Neural progenitor cell (in vitro differentiated cells): Measurements from ENCODE around the gene SYNE3. TPM values are rescaled to one million over a fixed set of nuclear protein-coding genes. Genes with fewer than 3 reads are reported as not detected.
A peak's percentile ranks its signal among the peaks of the same experiment; 100 is the strongest.

Experiments
- DNase-seq: peaks from one replicate; pipeline ENCODE4 v3.0.0-alpha.2; 2016; ENCODE audit warnings: low spot score
- H2AFZ ChIP-seq: fragments of 200-600 bp; sonication (generic); replicated peaks from 2 replicates; pipeline ENCODE4 v1.6.1; 2016; ENCODE audit warnings: antibody characterized with exemption
- H3F3A ChIP-seq: fragments of 200-600 bp; sonication (generic); 2 replicates; pipeline ENCODE4 v1.6.1; 2016; ENCODE audit warnings: antibody characterized with exemption, low read depth
- H3K27ac ChIP-seq: fragments of 200-600 bp; sonication (generic); 2 replicates; pipeline ENCODE4 v1.5.1; 2016; ENCODE audit warnings: mild to moderate bottlenecking
- H3K27me3 ChIP-seq: fragments of 200-600 bp; sonication (generic); 2 replicates; pipeline ENCODE4 v1.6.1; 2016; ENCODE audit warnings: mild to moderate bottlenecking, moderate library complexity
- H3K36me3 ChIP-seq: fragments of 200-600 bp; sonication (generic); 2 replicates; pipeline ENCODE4 v1.5.1; 2016
- H3K4me1 ChIP-seq: fragments of 200-600 bp; sonication (generic); 2 replicates; pipeline ENCODE4 v1.6.1; 2016; ENCODE audit warnings: mixed run types
- H3K4me2 ChIP-seq: fragments of 200-600 bp; sonication (generic); 2 replicates; pipeline ENCODE4 v1.6.1; 2016
- H3K4me3 ChIP-seq: fragments of 200-600 bp; sonication (generic); 2 replicates; pipeline ENCODE4 v1.5.1; 2016
- H3K79me2 ChIP-seq: fragments of 200-600 bp; sonication (generic); 2 replicates; pipeline ENCODE4 v1.6.1; 2016; ENCODE audit warnings: low read depth
- H3K9ac ChIP-seq: fragments of 200-600 bp; sonication (generic); 2 replicates; pipeline ENCODE4 v1.6.1; 2016
- H3K9me3 ChIP-seq: fragments of 200-600 bp; sonication (generic); 2 replicates; pipeline ENCODE4 v1.5.1; 2016; ENCODE audit warnings: low read depth
- H4K20me1 ChIP-seq: fragments of 200-600 bp; sonication (generic); 2 replicates; pipeline ENCODE4 v1.6.1; 2016; ENCODE audit warnings: low read depth
- H3K27ac Mint-ChIP-seq: 3 replicates; pipeline ENCODE4 v1.8.0; 2021; ENCODE audit warnings: mixed read lengths
- H3K27me3 Mint-ChIP-seq: 2 replicates; pipeline ENCODE4 v1.8.0; 2022; ENCODE audit warnings: low read depth, mild to moderate bottlenecking, inconsistent platforms, moderate library complexity, mixed read lengths; ENCODE audit not compliant: insufficient read depth
- H3K36me3 Mint-ChIP-seq: 3 replicates; pipeline ENCODE4 v1.8.0; 2021; ENCODE audit warnings: mixed read lengths
- H3K4me1 Mint-ChIP-seq: 3 replicates; pipeline ENCODE4 v1.8.0; 2021; ENCODE audit warnings: mixed read lengths
- H3K4me3 Mint-ChIP-seq: 3 replicates; pipeline ENCODE4 v1.8.0; 2021; ENCODE audit warnings: mild to moderate bottlenecking, moderate library complexity, mixed read lengths
- H3K9me3 Mint-ChIP-seq: 3 replicates; pipeline ENCODE4 v1.8.0; 2020; ENCODE audit warnings: mixed read lengths
- CTCF ChIP-seq: fragments of 200-600 bp; sonication (generic); IDR thresholded peaks from 2 replicates; pipeline ENCODE4 v1.5.1; 2017; ENCODE audit warnings: antibody characterized with exemption, mild to moderate bottlenecking
- EZH2 ChIP-seq: fragments of 200-600 bp; sonication (generic); IDR thresholded peaks from 2 replicates; pipeline ENCODE4 v1.6.1; 2017; ENCODE audit warnings: antibody characterized with exemption, mild to moderate bottlenecking, moderate library complexity
- EZH2phosphoT487 ChIP-seq: fragments of 200-600 bp; sonication (generic); IDR thresholded peaks from 2 replicates; pipeline ENCODE4 v1.6.1; 2017; ENCODE audit warnings: antibody characterized with exemption
- total RNA-seq: library from RNA; depleted of rRNA; stranded (reverse); fragments of >200 nt; gene quantifications from 2 replicates; pipeline ENCODE4 v1.2.3, GENCODE V29; 2015; ENCODE audit warnings: low replicate concordance

The SYNE3 gene
- total RNA-seq, 1 donor from 2014 or later: 0.06 TPM

DNA sequence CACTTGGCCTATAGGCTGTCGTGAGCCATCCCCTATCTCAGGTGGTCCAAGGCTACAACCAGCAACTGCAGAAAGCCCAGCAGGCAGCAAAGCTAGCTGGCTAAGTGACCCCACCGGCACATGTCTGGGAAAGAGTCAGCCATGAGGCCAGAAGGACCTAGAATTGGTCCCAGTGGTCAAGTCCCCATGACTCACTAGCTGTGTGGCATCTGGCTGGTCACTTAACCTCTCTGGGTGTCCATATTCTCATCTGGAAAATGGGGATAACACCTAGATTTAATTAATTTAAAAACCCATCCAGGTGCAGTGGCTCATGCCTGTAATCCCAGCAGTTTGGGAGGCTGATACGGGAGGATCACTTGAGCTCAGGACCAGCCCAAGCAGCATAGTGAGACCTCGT is 37.6 kb downstream of the SYNE3 start:
- peaks cover 8% of the 10 kb centered on the region for H3K4me1 ChIP-seq
- no peaks in the 10 kb centered on the region for H3K79me2 ChIP-seq
- DNase-seq: no peak
- no peak overlapping the region for H3K9ac ChIP-seq
- no peaks in the 10 kb centered on the region for H3K27me3 ChIP-seq
- no peak overlapping the region for H3K4me3 ChIP-seq
- no peak overlapping the region for H3K4me2 ChIP-seq
- TF ChIP-seq EZH2 (no peak), EZH2phosphoT487 (no peak), CTCF (no peak)
- no peaks in the 10 kb centered on the region for H3K36me3 Mint-ChIP-seq
- H3K9me3 ChIP-seq: no peaks in the 10 kb centered on the region
- no peak overlapping the region for H3K27ac ChIP-seq
- peaks cover 14% of the 10 kb centered on the region for H3K27me3 Mint-ChIP-seq
- H3K4me3 Mint-ChIP-seq: no peak overlapping the region
- H3K36me3 ChIP-seq: no peaks in the 10 kb centered on the region
- no peaks in the 10 kb centered on the region for H4K20me1 ChIP-seq
- H3K27ac Mint-ChIP-seq: peak overlapping the region; percentile 74
- H3K9me3 Mint-ChIP-seq: no peaks in the 10 kb centered on the region
- no peak overlapping the region for H2AFZ ChIP-seq
- no peaks in the 10 kb centered on the region for H3F3A ChIP-seq
- peaks cover 22% of the 10 kb centered on the region for H3K4me1 Mint-ChIP-seq

DNA sequence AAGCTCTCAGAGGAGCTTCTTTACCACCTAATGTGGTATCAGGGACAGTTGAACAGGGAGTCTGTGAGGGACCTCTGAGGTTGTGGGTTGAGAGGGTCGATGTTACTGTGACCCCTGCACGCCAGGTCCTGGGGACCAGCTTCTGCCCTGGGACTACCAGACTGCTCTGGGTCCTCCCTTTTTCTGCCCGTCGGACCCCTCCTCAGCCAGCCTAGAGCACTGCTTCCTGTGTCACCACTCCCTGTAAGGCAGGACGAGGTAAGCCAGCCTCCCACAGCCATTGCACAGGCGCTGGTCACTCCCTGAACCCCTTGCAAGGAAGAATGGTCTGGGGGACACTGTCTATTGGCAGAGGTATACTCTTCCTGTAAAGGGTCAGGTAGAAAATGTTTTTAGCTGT is 38.1 kb downstream of the SYNE3 start:
- no peaks in the 10 kb centered on the region for H3K27me3 ChIP-seq
- no peak overlapping the region for H3K4me3 Mint-ChIP-seq
- H3K4me1 Mint-ChIP-seq: peaks cover 19% of the 10 kb centered on the region
- H3K4me3 ChIP-seq: no peak overlapping the region
- no peaks in the 10 kb centered on the region for H3F3A ChIP-seq
- no peak overlapping the region for H3K9ac ChIP-seq
- no peaks in the 10 kb centered on the region for H3K36me3 ChIP-seq
- H2AFZ ChIP-seq: no peak overlapping the region
- H3K27me3 Mint-ChIP-seq: peaks cover 14% of the 10 kb centered on the region
- no peaks in the 10 kb centered on the region for H3K79me2 ChIP-seq
- no peaks in the 10 kb centered on the region for H4K20me1 ChIP-seq
- H3K9me3 Mint-ChIP-seq: no peaks in the 10 kb centered on the region
- H3K27ac Mint-ChIP-seq: peak overlapping the region; percentile 74
- no peaks in the 10 kb centered on the region for H3K36me3 Mint-ChIP-seq
- no peak overlapping the region for H3K4me2 ChIP-seq
- peaks cover 8% of the 10 kb centered on the region for H3K4me1 ChIP-seq
- H3K27ac ChIP-seq: no peak overlapping the region
- no peak for DNase-seq
- no peaks in the 10 kb centered on the region for H3K9me3 ChIP-seq
- TF ChIP-seq EZH2: no peak
- no peak for TF ChIP-seq EZH2phosphoT487
- no peak for TF ChIP-seq CTCF

DNA sequence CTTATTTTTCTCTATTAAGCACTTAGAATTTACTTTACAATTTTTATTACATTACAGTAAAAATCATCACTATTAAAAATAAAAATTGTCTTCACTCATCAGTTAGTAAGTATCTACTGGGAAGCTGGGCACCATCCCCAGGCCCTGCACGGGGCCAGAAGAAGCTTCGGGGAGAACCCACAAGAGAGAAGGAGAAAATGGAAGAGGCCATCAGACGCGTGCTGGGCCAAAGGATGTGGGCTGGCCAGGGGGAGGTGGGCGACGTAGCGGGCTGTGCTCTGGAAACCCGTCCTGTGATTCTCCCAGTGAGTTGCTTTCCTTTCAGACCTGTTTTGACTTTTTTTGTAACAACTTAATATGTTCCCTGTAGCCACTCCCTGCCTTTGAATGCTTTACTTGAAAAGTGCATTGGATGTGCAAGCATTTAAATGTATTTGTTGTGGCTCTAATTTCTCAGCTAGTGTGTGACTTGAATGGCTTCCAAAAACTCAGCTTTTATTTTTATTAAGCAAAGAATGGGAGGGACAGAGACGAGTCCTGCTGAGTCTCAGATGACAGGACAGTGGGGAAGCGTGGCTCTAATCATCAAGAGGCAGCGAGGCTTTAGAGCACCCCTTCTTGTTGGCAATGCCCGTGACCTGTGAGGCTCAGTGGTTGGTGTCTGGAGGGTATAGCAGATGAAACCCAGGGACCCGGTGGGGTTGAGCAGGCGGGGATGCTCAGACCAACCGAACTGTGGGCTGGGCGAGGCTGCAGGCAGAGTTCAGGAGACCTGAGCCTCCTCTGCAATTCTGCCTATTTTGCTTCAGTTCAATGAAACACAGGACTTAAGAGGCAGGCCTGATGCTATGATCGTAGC is 38.8 kb downstream of the SYNE3 start:
- H3K36me3 ChIP-seq: no peaks in the 10 kb centered on the region
- H3K27ac ChIP-seq: no peak overlapping the region
- H2AFZ ChIP-seq: no peak overlapping the region
- no peaks in the 10 kb centered on the region for H3F3A ChIP-seq
- no peaks in the 10 kb centered on the region for H3K27me3 ChIP-seq
- Mint-ChIP-seq H3K9me3 (no peaks in the 10 kb centered on the region), H3K36me3 (no peaks in the 10 kb centered on the region), H3K4me3 (no peak overlapping the region), H3K4me1 (peaks cover 17% of the 10 kb centered on the region), H3K27me3 (peaks cover 16% of the 10 kb centered on the region), H3K27ac (no peak overlapping the region)
- no peaks in the 10 kb centered on the region for H4K20me1 ChIP-seq
- no peak for DNase-seq
- TF ChIP-seq CTCF (no peak), EZH2 (no peak), EZH2phosphoT487 (no peak)
- H3K4me3 ChIP-seq: no peak overlapping the region
- no peaks in the 10 kb centered on the region for H3K9me3 ChIP-seq
- no peaks in the 10 kb centered on the region for H3K79me2 ChIP-seq
- H3K4me2 ChIP-seq: no peak overlapping the region
- H3K4me1 ChIP-seq: peaks cover 8% of the 10 kb centered on the region
- H3K9ac ChIP-seq: no peak overlapping the region
